HepG2 (cell line): ENCODE data around the gene GLIS1. TPM values are rescaled to one million over a fixed set of nuclear protein-coding genes. Genes with fewer than 3 reads are reported as not detected.

Experiments used
- ATAC-seq: fragments of 200-7000 bp; cut with Tn5 transposase; 3 replicates; pipeline ENCODE4 v1.9.1; 2020; ENCODE audit warnings: mild to moderate bottlenecking, moderate library complexity
- BruUV-seq: library from RNA; stranded (reverse); fragments of 400-500 nt; replicated peaks from 2 replicates; lab custom pipeline; 2021; lab: Mats Ljungman, UMichigan
- CTCF ChIA-PET: fragments of 300-600 bp; formaldehyde crosslinking; extraction: SDS; loops from one replicate; lab custom pipeline; 2021; ENCODE audit warnings: low total read pairs, inconsistent platforms, low intra/inter-chr PET ratio; lab: Yijun Ruan, JAX
- POLR2A ChIA-PET: fragments of 350-600 bp; sonication (Branson Sonifier 250); formaldehyde crosslinking; loops from one replicate; lab custom pipeline; 2020; ENCODE audit warnings: antibody characterized with exemption, inconsistent platforms; lab: Yijun Ruan, JAX
- DNase-seq: peaks from one replicate; pipeline ENCODE4 v3.0.0-alpha.2; 2015; ENCODE audit warnings: low spot score
- FAIRE-seq: peaks from 3 replicates; lab custom pipeline; 2011; peaks lifted over from hg19 to GRCh38; lab: Jason Lieb, UNC
- H2AFZ ChIP-seq: one replicate; pipeline ENCODE4 v1.6.1; 2011; ENCODE audit warnings: low read length, inconsistent platforms
- H3K27ac ChIP-seq: fragments of 300-600 bp; 3 replicates; pipeline ENCODE4 v1.8.0; 2011; ENCODE audit warnings: mixed run types, mild to moderate bottlenecking, mixed read lengths, low read length, inconsistent platforms; ENCODE audit not compliant: insufficient read depth; ENCODE audit errors: extremely low read length
- H3K27me3 ChIP-seq, 2 experiments: fragments of 200-600 bp in 1 of 2; 2 replicates in 1 of 2; 3 replicates in 1 of 2; pipeline versions ENCODE4 v1.6.0 to v1.8.0; 2011; ENCODE audit warnings: low read length in 2 of 2, mild to moderate bottlenecking in 2 of 2, moderate library complexity in 2 of 2, inconsistent platforms in 1 of 2; ENCODE audit not compliant: insufficient read depth in 2 of 2, control insufficient read depth in 1 of 2
- H3K36me3 ChIP-seq, 2 experiments: fragments of 200-600 bp in 1 of 2; replicated peaks in 1 of 2; 2 replicates in 1 of 2; 3 replicates in 1 of 2; pipeline versions ENCODE4 v1.5.1 to v1.8.0; 2011; ENCODE audit warnings: low read length in 2 of 2, inconsistent platforms in 1 of 2; ENCODE audit not compliant: insufficient read depth in 2 of 2, control insufficient read depth in 1 of 2
- H3K4me1 ChIP-seq: 2 replicates; pipeline ENCODE4 v1.5.1; 2012; ENCODE audit warnings: low read length, inconsistent platforms; ENCODE audit not compliant: insufficient read depth
- H3K4me2 ChIP-seq: 2 replicates; pipeline ENCODE4 v1.6.0; 2011; ENCODE audit warnings: low read depth, low read length, inconsistent platforms
- H3K4me3 ChIP-seq, 3 experiments: fragments of 200-600 bp in 1 of 3; sonication (generic), shearing (Covaris generic) in 1 of 3; replicated peaks in 1 of 3; 2 replicates each; pipeline ENCODE4 v1.5.1; 2011 to 2016; ENCODE audit warnings: low read length in 3 of 3, inconsistent platforms in 2 of 3, low read depth in 2 of 3, mild to moderate bottlenecking in 2 of 3, control low read depth in 1 of 3, mixed read lengths in 1 of 3; ENCODE audit not compliant: insufficient read depth in 1 of 3
- H3K79me2 ChIP-seq: one replicate; pipeline ENCODE4 v1.6.1; 2011; ENCODE audit warnings: low read length, inconsistent platforms; ENCODE audit not compliant: insufficient read depth
- H3K9ac ChIP-seq: 2 replicates; pipeline ENCODE4 v1.6.0; 2011; ENCODE audit warnings: mild to moderate bottlenecking, low read depth, low read length, inconsistent platforms; ENCODE audit not compliant: insufficient read depth
- H3K9me3 ChIP-seq: 2 replicates; pipeline ENCODE4 v1.5.1; 2012; ENCODE audit warnings: mild to moderate bottlenecking, low read length
- H4K20me1 ChIP-seq: 2 replicates; pipeline ENCODE4 v1.6.0; 2011; ENCODE audit warnings: inconsistent platforms, mild to moderate bottlenecking, low read length, moderate library complexity; ENCODE audit not compliant: insufficient read depth
- CTCF ChIP-seq: sonication (generic); formaldehyde crosslinking; IDR thresholded peaks from 2 replicates; pipeline ENCODE4 v1.5.0; 2020; ENCODE audit warnings: mild to moderate bottlenecking, missing genetic modification reagents, moderate library complexity
- DNMT3B ChIP-seq: conservative IDR thresholded peaks from 2 replicates; pipeline ENCODE4 v1.6.1; 2016; ENCODE audit warnings: missing biosample characterization, control low read depth
- DZIP1 ChIP-seq: sonication (generic); formaldehyde crosslinking; IDR thresholded peaks from 2 replicates; pipeline ENCODE4 v1.5.0; 2020; ENCODE audit warnings: mild to moderate bottlenecking, missing genetic modification reagents
- MAX ChIP-seq: IDR thresholded peaks from 2 replicates; pipeline ENCODE4 v1.6.1; 2012; ENCODE audit warnings: inconsistent platforms
- MBD4 ChIP-seq: IDR thresholded peaks from 2 replicates; pipeline ENCODE4 v1.6.1; 2012; ENCODE audit warnings: low read length, inconsistent platforms, borderline replicate concordance
- MXI1 ChIP-seq: IDR thresholded peaks from 3 replicates; pipeline ENCODE4 v1.6.1; 2012; ENCODE audit warnings: low read depth, low read length, inconsistent platforms, borderline replicate concordance
- POLR2AphosphoS2 ChIP-seq: IDR thresholded peaks from 2 replicates; pipeline ENCODE4 v1.6.1; 2011; ENCODE audit warnings: low read depth, low read length, improper control_type of control experiment
- STAG1 ChIP-seq: sonication (generic); formaldehyde crosslinking; IDR thresholded peaks from 2 replicates; pipeline ENCODE4 v1.4.0; 2020; ENCODE audit warnings: missing genetic modification reagents
- TRIM22 ChIP-seq: fragments of 450-650 bp; IDR thresholded peaks from 2 replicates; pipeline ENCODE4 v1.6.1; 2017
- ZEB1 ChIP-seq: IDR thresholded peaks from 2 replicates; pipeline ENCODE4 v1.6.1; 2012; ENCODE audit warnings: mild to moderate bottlenecking, low read depth, inconsistent platforms; ENCODE audit not compliant: insufficient replicate concordance
- ZNF331 ChIP-seq: sonication (generic); formaldehyde crosslinking; IDR thresholded peaks from 2 replicates; pipeline ENCODE4 v1.4.0; 2020; ENCODE audit warnings: missing genetic modification reagents
- ZNF431 ChIP-seq: sonication (generic); formaldehyde crosslinking; IDR thresholded peaks from 2 replicates; pipeline ENCODE4 v1.9.0; 2022; ENCODE audit warnings: missing genetic modification reagents, low read depth, mild to moderate bottlenecking, borderline replicate concordance
- ZNF512 ChIP-seq: sonication (generic); formaldehyde crosslinking; IDR thresholded peaks from 2 replicates; pipeline ENCODE4 v1.4.0; 2020; ENCODE audit warnings: mild to moderate bottlenecking, missing genetic modification reagents
- ZNF562 ChIP-seq: sonication (generic); formaldehyde crosslinking; IDR thresholded peaks from 2 replicates; pipeline ENCODE4 v1.8.0; 2022; ENCODE audit warnings: missing genetic modification reagents, borderline replicate concordance
- WGBS: methylation state at CpG from one replicate; pipeline ENCODE4 v1.1.6; 2017; ENCODE audit warnings: low lambda C conversion rate; 5-methylcytosine and 5-hydroxymethylcytosine counted together
- in situ Hi-C: cut with HindIII; loops from 2 replicates; pipeline ENCODE4 v1.10.0; 2017; ENCODE audit warnings: low pct_unique_long_range_greater_than_20kb; ENCODE audit not compliant: extremely low pct_ligation_motif_present
- intact Hi-C: fragments of 100-400 bp; cut with micrococcal nuclease; formaldehyde crosslinking; loops from one replicate; pipeline ENCODE4 v1.10.0; 2022; ENCODE audit not compliant: unreplicated experiment
- polyA plus RNA-seq, 8 experiments: library from polyadenylated mRNA; depleted of rRNA in 3 of 8; stranded (reverse) in 7 of 8; unstranded in 1 of 8; fragments of >200 nt; fragmentation: Illumina TruSeq in 4 of 8; extraction: Trizol in 4 of 8; gene quantifications; 2 replicates each; pipeline versions ENCODE4 v1.2.1 to v1.2.3, GENCODE V29; 2011 to 2016; ENCODE audit warnings: low read depth in 4 of 8, missing spikeins in 1 of 8, mixed read lengths in 1 of 8; ENCODE audit not compliant: insufficient read depth in 1 of 8
- total RNA-seq, 5 experiments: library from RNA; depleted of rRNA; stranded (reverse); fragments of >200 nt; fragmentation: Illumina TruSeq; extraction: Trizol; gene quantifications; 2 replicates each; pipeline ENCODE4 v1.2.3, GENCODE V29; 2016; ENCODE audit warnings: low read depth in 1 of 5

The GLIS1 gene
- total and polyA plus RNA-seq, 2 of the 13 experiments (the other 11 are each of a cell fraction or from before 2014, with no cell fraction given) = 0.03 TPM; not detected in 1

- TF ChIP-seq CTCF (CRISPR knock-in tag) (peak; percentile 82), ZNF512 (CRISPR knock-in tag) (no peak), STAG1 (CRISPR knock-in tag) (peak; percentile 73)
Observed at GRCh38 chr1:53593758-53594380, 145.1 kb downstream of the GLIS1 start (continued).

- H3K4me2 ChIP-seq = no peak overlapping the region
- ChIA-PET POLR2A (no interaction called here), CTCF (interaction anchor here (2.5 kb wide), 1 partner anchor 108 kb away, joined by 11 read pairs; no protein-coding TSS in a partner anchor)
- in situ Hi-C loops = loop anchor here (5.0 kb wide), 1 partner anchor 106 kb away; no protein-coding TSS in a partner anchor
- H3K79me2 ChIP-seq = no peaks in the 10 kb centered on the region
- BruUV-seq = no TSS peak
- H2AFZ ChIP-seq = no peak overlapping the region
- no peaks in the 10 kb centered on the region for H3K9me3 ChIP-seq
- no peaks in the 10 kb centered on the region for H3K4me1 ChIP-seq
- no peaks in the 10 kb centered on the region for H3K36me3 ChIP-seq
- no peak overlapping the region for H3K4me3 ChIP-seq
- intact Hi-C loops = no loop called here
- H3K27ac ChIP-seq = no peak overlapping the region
- no peak overlapping the region for H3K9ac ChIP-seq
- no peak for DNase-seq
- no peak for ATAC-seq
- H4K20me1 ChIP-seq = no peaks in the 10 kb centered on the region
- H3K27me3 ChIP-seq = peaks cover 6 to 23% of the 10 kb centered on the region in 2 experiments; a peak in 4 of 5 replicates
- 75% methylated on average over 7 of the region's 14 CpGs for WGBS
- no peak for FAIRE-seq
- no peak for TF ChIP-seq MBD4
- TF ChIP-seq POLR2AphosphoS2 = no peak
- no peak for TF ChIP-seq DNMT3B (CRISPR knock-in tag)
- TF ChIP-seq ZNF562 (CRISPR knock-in tag) = no peak
- TF ChIP-seq ZNF331 (CRISPR knock-in tag) = no peak
- no peak for TF ChIP-seq MXI1
- TF ChIP-seq TRIM22 = no peak
- no peak for TF ChIP-seq ZNF431 (CRISPR knock-in tag)
- TF ChIP-seq ZEB1 = no peak
- no peak for TF ChIP-seq DZIP1 (CRISPR knock-in tag)
- TF ChIP-seq MAX = no peak
Observed at GRCh38 chr1:53592985-53593757, 145.8 kb downstream of the GLIS1 start.
